Upper lobe of left lung (tissue), 6 donors: ENCODE data around the gene SOSTDC1. TPM values are rescaled to one million over a fixed set of nuclear protein-coding genes. Genes with fewer than 3 reads are reported as not detected.

Source experiments
- ATAC-seq, 2 donors: fragments of 200-7000 bp; cut with Tn5 transposase; one replicate each; pipeline ENCODE4 v1.9.1; 2022; ENCODE audit warnings: mild to moderate bottlenecking in 2 of 2, moderate library complexity in 2 of 2; ENCODE audit not compliant: low FRiP score in 2 of 2
- DNase-seq, 2 donors: peaks; one replicate each; pipeline ENCODE4 v3.0.0-alpha.2; 2019 to 2020
- H3K27ac ChIP-seq, 4 donors: fragments of 200-600 bp; sonication (generic); one replicate each; pipeline ENCODE4 v1.5.1; 2016 to 2019
- H3K27me3 ChIP-seq, 4 donors: fragments of 200-600 bp; sonication (generic); one replicate each; pipeline ENCODE4 v1.5.1; 2017 to 2019
- H3K36me3 ChIP-seq, 4 donors: fragments of 200-600 bp; sonication (generic); one replicate each; pipeline ENCODE4 v1.5.1; 2016 to 2019
- H3K4me1 ChIP-seq, 4 donors: fragments of 200-600 bp; sonication (generic); one replicate each; pipeline ENCODE4 v1.5.1; 2018 to 2019
- H3K4me3 ChIP-seq, 4 donors: fragments of 200-600 bp; sonication (generic); one replicate each; pipeline ENCODE4 v1.5.1; 2017 to 2019; ENCODE audit warnings: mild to moderate bottlenecking in 2 of 4, moderate library complexity in 1 of 4
- H3K9me3 ChIP-seq, 4 donors: fragments of 200-600 bp; sonication (generic); one replicate each; pipeline ENCODE4 v1.5.1; 2018 to 2019
- EP300 ChIP-seq, 4 donors: sonication (generic); formaldehyde crosslinking; IDR thresholded peaks; one replicate each; pipeline ENCODE4 v1.5.1; 2017; ENCODE audit warnings: antibody characterized with exemption in 4 of 4, control low read depth in 2 of 4
- POLR2A ChIP-seq, 4 donors: fragments of 450-650 bp; IDR thresholded peaks; one replicate each; pipeline ENCODE4 v1.5.1; 2016 to 2017; ENCODE audit warnings: antibody characterized with exemption in 4 of 4, mild to moderate bottlenecking in 2 of 4
- POLR2AphosphoS5 ChIP-seq, 2 donors: sonication (generic); formaldehyde crosslinking; IDR thresholded peaks; one replicate each; pipeline ENCODE4 v1.5.1; 2017; ENCODE audit warnings: antibody characterized with exemption in 2 of 2
- WGBS, 2 donors: methylation state at CpG; one replicate each; pipeline ENCODE4 v1.1.5; 2017 to 2018; 5-methylcytosine and 5-hydroxymethylcytosine counted together
- total RNA-seq, 6 donors: library from RNA; depleted of rRNA in 4 of 6; stranded (reverse); fragments of >200 nt in 4 of 6; gene quantifications; one replicate each; pipeline versions ENCODE4 v1.1.0 to v1.2.1, GENCODE V29; 2016 to 2021
- TF ChIP-seq, protein P1 (sequence below), 6 experiments: fragments of 450-650 bp in 4 of 6; fragments of 200-600 bp in 2 of 6; sonication (generic) in 2 of 6; IDR thresholded peaks; one replicate each; pipeline ENCODE4 v1.5.1; 2016 to 2019; ENCODE audit warnings: antibody characterized with exemption in 6 of 6
- donor health status: DM: no; HTN: no; CAD: no; lungs with moderate emphysema.
- donor health status: DM: no; HTN: yes; CAD: no; lungs with severe emphysema.

The SOSTDC1 gene
- total RNA-seq, 6 donors from 2014 or later = 3.1 to 37.5 (median 9.4) TPM

GRCh38 chr7:16419859-16420258 lies 45.7 kb downstream of the SOSTDC1 start:
- H3K4me1 ChIP-seq = peaks cover 13 to 23% (median 15%) of the 10 kb centered on the region in 4 donors
- no peak for DNase-seq
- ATAC-seq = no peak
- no peaks in the 10 kb centered on the region for H3K27me3 ChIP-seq
- TF ChIP-seq POLR2A (IDR thresholded peaks at IDR 0.05) (no peak), POLR2AphosphoS5 (IDR thresholded peaks at IDR 0.05) (no peak), EP300 (IDR thresholded peaks at IDR 0.05) (no peak)
- TF ChIP-seq, protein P1, sequence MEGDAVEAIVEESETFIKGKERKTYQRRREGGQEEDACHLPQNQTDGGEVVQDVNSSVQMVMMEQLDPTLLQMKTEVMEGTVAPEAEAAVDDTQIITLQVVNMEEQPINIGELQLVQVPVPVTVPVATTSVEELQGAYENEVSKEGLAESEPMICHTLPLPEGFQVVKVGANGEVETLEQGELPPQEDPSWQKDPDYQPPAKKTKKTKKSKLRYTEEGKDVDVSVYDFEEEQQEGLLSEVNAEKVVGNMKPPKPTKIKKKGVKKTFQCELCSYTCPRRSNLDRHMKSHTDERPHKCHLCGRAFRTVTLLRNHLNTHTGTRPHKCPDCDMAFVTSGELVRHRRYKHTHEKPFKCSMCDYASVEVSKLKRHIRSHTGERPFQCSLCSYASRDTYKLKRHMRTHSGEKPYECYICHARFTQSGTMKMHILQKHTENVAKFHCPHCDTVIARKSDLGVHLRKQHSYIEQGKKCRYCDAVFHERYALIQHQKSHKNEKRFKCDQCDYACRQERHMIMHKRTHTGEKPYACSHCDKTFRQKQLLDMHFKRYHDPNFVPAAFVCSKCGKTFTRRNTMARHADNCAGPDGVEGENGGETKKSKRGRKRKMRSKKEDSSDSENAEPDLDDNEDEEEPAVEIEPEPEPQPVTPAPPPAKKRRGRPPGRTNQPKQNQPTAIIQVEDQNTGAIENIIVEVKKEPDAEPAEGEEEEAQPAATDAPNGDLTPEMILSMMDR (IDR thresholded peaks at IDR 0.05) = no peak
- H3K9me3 ChIP-seq = no peaks in the 10 kb centered on the region
- peak overlapping the region in 2 of 4 donors; percentile 58 to 71 for H3K4me3 ChIP-seq
- H3K27ac ChIP-seq = peak overlapping the region in 3 of 4 donors; percentile 93 to 98 (median 94)
- WGBS, 2 donors = 69 to 74% methylated on average over 10 of the region's 10 CpGs
- H3K36me3 ChIP-seq = no peaks in the 10 kb centered on the region

GRCh38 chr7:16419126-16419525 lies 46.4 kb downstream of the SOSTDC1 start:
- no peak overlapping the region for H3K27ac ChIP-seq
- WGBS, 2 donors = 100% methylated on average over 1 of the region's 1 CpG
- no peak for DNase-seq

DNA sequence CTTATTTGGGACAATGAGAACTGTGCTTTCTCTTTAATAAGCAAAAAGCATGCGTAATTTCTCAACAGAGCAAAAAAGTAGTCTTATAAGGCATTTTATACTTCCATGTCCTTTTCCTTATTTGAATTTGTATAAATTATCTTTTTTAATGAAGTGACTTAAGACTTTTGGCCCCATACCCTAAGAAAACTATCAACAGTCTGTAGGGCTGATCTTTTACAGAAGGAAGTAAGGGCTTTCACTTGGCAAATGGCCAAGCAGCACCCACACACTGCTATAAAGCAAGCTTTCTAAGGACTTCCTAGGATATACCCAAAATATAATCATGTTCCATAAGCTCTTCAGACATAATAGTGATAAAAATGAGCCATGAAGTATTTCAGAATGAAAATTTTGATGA lies 47.6 kb downstream of the SOSTDC1 start:
- Histone ChIP-seq H3K27ac (no peak overlapping the region), H3K36me3 (no peaks in the 10 kb centered on the region), H3K9me3 (no peaks in the 10 kb centered on the region), H3K4me3 (no peak overlapping the region), H3K27me3 (no peaks in the 10 kb centered on the region), H3K4me1 (peaks cover 15 to 23% (median 17%) of the 10 kb centered on the region in 4 donors)
- no peak for TF ChIP-seq EP300 (IDR thresholded peaks at IDR 0.05)
- TF ChIP-seq POLR2A (IDR thresholded peaks at IDR 0.05) = no peak
- no peak for TF ChIP-seq POLR2AphosphoS5 (IDR thresholded peaks at IDR 0.05)
- TF ChIP-seq, protein P1 (IDR thresholded peaks at IDR 0.05) = no peak
- WGBS, 2 donors = 95 to 97% methylated on average over 1 of the region's 1 CpG
- no peak for ATAC-seq
- no peak for DNase-seq

More at GRCh38 chr7:16419126-16419525, 46.4 kb downstream of the SOSTDC1 start:
- Histone ChIP-seq H3K9me3 (no peaks in the 10 kb centered on the region), H3K36me3 (no peaks in the 10 kb centered on the region), H3K27me3 (no peaks in the 10 kb centered on the region), H3K4me3 (no peak overlapping the region), H3K4me1 (peaks cover 13 to 23% (median 15%) of the 10 kb centered on the region in 4 donors)
- ATAC-seq = no peak
- no peak for TF ChIP-seq POLR2A (IDR thresholded peaks at IDR 0.05)
- no peak for TF ChIP-seq POLR2AphosphoS5 (IDR thresholded peaks at IDR 0.05)
- TF ChIP-seq EP300 (IDR thresholded peaks at IDR 0.05) = no peak
- TF ChIP-seq, protein P1 (IDR thresholded peaks at IDR 0.05) = no peak

GRCh38 chr7:16416289-16417282 lies 49.0 kb downstream of the SOSTDC1 start:
- ATAC-seq (no peak), DNase-seq (no peak)
- H3K4me1 ChIP-seq = peaks cover 11 to 26% (median 17%) of the 10 kb centered on the region in 4 donors
- H3K27ac ChIP-seq = no peak overlapping the region
- no peak overlapping the region for H3K4me3 ChIP-seq
- no peaks in the 10 kb centered on the region for H3K27me3 ChIP-seq
- no peak for TF ChIP-seq POLR2A (IDR thresholded peaks at IDR 0.05)
- TF ChIP-seq POLR2AphosphoS5 (IDR thresholded peaks at IDR 0.05) = no peak
- TF ChIP-seq EP300 (IDR thresholded peaks at IDR 0.05) = no peak
- TF ChIP-seq, protein P1 (IDR thresholded peaks at IDR 0.05) = no peak
- 64 to 66% methylated on average over 7 of the region's 7 CpGs for WGBS, 2 donors
- no peaks in the 10 kb centered on the region for H3K36me3 ChIP-seq
- H3K9me3 ChIP-seq = no peaks in the 10 kb centered on the region
